GM18505 (cell line): Measurements from ENCODE around the gene C10orf67.
"Not testable (repeated sequence)": the region's sequence is repeated elsewhere in the genome, so short reads cannot be mapped to it uniquely, and the experiment has no call there.

Experiments
- ATAC-seq: cut with Tn5 transposase; IDR thresholded peaks from one replicate; pipeline ENCODE4 v1.9.1; 2021; ENCODE audit not compliant: unreplicated experiment
- POLR2A ChIP-seq: IDR thresholded peaks from 4 replicates; pipeline ENCODE4 v1.6.1; 2011; ENCODE audit warnings: borderline replicate concordance; ENCODE audit not compliant: insufficient read depth, insufficient read length; ENCODE audit errors: extremely low read depth

C10orf67 gene

DNA sequence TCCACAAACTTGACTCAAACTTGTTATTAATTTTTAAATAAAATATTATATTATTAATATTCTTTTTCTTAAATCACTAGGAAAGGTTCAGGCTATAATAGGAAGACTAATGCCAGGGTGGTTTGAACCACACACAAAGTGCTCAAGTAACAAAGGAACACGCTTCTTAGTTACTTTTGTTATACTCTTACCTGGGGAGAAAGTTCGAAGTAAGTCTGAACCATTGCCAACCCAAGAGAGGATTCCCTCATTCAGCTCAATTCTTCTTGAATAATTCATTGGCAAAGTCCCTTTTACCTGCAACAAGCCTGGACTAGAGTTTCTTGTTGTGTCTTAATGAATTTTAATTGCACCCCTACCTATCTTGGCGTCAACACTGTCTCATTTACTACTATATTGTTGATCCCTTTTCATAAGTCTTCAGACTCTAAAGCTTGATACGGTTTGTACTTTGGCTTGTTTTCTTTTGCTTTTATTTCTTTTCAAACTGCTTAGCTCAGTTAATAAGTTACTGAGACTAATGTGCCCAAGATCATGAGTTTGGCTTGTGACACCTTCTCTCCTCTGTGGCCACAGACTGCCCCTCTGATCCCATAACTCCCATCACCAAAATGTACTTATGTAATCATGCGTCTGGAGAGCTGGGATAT, 10.2 kb upstream of the C10orf67 start:
- no peak for ATAC-seq
- TF ChIP-seq POLR2A: no peak

DNA sequence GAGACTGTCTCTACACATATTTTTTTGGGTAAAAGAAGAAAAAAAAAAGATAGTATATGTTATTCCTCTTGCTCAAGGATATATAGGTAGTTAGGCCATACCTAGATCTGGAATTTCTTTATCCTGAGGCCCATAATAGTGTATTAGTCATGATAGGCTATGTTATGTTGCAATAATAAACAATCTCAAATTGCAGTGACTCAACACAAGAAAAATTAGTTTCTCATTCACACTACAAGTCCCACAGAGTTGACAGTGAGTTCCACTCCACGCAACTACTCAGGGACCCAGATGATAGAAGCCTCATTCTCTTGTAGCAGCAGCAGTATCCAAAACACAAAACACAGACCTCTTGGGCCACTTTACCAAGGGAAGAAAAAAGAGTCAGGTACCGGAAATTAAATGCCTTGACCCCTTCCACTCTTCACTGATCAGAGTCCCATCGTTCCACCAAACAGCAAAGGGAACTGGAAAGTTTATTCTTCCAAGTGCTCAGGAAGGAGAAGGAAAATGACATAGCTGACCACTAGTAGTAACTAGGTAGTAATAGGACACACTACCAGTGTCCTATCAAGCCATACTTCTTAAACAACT, 7.4 kb upstream of the C10orf67 start:
- ATAC-seq: no peak
- no peak for TF ChIP-seq POLR2A

DNA sequence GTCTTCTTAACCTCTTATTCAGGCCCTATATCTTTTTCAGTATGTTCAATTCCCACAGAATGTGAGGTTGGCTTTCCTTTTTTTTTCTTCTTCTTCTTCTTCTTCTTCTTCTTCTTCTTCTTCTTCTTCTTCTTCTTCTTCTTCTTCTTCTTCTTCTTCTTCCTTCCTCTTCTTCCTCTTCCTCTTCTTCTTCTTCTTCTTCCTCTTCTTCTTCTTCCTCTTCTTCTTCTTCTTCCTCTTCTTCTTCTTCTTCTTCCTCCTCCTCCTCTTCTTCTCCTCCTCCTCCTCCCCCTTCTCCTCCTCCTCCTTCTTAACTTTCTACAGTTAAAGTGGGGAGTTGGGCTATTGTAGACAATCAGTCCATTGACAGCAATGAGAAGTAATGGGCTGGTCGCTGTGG, 6.1 kb upstream of the C10orf67 start:
- not testable (repeated sequence) for ATAC-seq

DNA sequence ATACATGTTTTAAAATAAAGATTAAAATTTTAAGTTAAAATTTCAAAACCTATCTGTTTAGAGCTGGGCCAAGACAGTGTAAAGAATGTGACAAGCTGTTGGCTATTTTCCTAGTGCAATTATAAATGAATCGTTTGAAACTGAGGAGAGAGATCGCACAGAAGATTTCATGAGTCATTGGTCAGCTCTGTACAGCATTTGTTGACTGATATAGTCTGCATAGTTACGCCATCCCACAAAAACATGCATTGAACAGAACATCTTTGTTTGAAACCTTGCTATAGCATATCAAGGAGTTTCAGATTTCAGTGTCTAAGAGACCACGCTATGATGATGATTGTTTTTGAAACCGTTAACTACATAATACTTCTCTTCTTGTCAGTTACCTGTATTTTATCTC, 1.3 kb upstream of the C10orf67 start:
- no peak for TF ChIP-seq POLR2A
- ATAC-seq: no peak

DNA sequence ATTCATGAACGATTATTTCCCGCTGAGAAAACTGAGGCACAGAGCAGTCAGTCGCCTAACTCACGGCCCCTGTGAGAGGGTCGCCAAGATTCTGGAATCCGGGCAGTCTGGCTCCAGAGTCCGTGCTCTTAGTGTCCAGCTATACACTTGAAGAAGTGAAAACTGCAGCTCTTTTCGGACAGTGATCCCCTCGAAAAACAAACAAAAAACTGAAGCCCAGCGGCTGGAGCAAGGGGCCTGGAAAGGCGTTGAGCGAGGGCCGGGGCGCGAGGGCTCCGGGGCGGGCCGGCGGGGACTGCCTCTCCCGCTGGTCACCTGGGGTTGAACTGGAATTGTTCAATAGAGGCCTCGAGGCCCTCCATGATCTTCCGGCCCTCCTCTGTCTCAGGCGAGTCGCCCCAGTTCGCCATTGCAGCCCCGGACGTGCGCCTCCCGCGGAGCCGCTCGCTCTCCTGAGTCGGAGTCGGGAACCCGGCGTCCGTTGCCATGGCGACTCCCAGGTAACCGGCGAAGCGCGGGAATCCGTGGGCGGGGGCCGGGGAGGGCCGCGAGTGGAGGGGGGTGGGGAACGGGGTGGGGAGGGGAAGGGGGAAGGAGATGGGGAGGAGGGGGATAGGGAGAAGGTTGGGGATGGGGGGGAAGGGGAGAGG, 881 bp downstream of the C10orf67 start:
- ATAC-seq: no peak
- no peak for TF ChIP-seq POLR2A

DNA sequence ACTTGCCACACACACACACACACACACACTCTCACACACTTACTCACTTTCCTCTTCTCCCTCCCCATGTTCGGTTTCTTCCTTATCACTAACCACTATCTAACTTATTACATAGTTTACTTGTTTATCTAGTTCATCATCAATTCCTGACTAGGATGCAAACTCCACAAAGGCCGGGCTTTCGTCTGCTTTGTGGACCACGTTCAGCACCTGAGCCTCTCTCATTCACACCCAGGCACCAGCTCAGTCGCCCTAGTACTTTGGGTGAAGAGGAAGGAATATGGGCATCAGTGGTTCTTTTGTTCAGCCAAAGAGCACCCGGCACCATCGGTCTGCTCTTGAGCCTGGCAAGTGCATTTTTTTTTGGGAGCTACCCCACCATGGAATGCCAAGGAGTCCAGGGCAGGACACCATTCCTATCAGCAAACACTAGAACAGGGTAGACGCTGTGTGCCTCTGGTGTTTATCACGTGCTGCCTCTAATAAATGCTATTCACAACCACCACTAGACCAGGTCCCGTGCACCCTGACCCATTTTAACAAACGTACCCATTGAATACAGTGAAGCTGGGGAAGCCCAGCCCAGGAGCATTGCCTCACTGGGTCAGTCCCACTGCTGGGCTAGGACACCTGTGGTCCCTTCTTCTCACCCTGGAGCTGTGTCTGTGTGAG, 2.2 kb downstream of the C10orf67 start:
- TF ChIP-seq POLR2A: no peak
- no peak for ATAC-seq

DNA sequence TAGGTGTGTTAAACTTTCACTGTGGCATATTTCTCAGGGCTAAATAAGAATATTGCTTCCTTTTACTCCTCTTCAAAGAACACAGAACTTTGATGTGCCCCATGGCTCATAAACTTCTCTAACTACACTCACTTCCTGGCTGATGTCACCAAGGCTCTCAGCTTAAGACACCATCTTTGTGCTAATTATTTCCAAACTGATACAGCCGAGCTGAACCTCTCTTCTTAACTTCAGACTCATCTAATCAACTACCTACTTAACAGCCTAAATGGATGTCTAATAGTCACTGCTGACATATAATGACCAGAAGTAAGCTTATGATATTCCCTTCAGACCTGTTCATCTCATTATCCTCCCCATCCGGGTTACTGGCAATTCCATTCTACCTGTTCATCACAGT, 3.6 kb downstream of the C10orf67 start:
- no peak for ATAC-seq
- TF ChIP-seq POLR2A: no peak

DNA sequence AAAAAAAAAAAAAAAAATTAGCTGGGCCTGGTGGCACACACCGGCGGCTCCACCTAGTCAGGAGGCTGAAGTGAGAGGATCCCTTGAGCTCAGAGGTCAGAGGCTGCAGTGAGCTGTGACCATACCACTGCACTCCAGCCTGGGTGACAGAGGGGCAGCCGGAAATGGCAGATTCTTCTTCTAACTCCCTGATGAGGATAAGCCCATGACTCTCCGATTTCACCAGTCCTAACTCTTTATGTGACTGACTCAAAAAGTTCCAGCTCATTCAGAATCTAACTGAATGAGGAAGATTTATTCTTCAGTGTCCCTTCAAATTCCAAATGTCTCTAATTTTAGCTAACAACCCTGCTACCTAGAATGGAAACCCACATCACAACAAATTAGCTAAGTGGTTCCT, 4.2 kb downstream of the C10orf67 start:
- no peak for ATAC-seq
- TF ChIP-seq POLR2A: no peak

DNA sequence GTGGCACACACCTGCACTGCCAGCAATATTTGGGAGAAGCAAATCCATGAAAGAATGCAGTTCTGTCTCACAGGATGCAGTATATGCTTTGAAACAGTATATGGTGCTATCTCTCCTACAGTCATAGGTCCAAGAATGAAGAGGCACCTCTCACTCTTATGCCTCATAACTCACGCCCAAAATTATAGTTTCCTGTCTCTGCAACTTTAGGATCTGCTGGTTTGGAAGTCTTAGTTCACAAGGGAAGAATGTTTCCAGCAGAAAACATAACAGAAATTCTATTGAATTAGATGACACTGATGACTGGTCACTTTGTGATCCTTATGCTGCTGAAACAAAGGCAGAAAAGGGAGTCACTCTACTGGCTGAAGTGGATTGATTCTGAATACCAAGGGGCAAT, 5.7 kb downstream of the C10orf67 start:
- TF ChIP-seq POLR2A: no peak
- no peak for ATAC-seq

DNA sequence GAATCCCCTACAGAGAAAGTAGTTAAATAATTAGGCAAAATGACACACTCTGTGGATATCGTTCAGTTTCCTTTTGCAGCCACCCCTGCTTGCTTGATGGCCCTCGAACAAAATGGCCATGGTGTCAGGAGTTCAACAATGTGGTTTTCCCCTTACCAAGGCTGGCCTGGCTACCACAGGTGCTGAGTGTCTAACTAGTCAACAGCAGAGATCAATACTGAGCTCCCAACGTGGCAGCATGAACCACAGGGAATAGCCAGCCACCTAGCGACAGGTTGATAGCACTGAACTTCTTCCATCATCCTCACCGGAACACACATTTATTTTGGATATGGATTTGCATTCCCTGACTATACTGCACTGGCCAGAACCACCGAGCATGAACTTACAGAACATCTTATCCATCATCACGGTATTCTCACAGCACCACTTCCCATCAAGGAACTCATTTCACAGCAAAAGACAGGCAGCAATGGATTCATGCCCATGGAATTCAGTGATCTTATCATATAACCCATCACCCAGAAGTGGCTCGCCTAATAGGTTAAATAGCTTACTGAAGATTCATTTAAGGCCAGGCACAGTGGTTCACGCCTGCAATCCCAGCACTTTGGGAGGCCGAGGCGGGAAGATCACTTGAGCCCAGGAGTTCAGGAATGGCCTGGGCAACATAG, 6.3 kb downstream of the C10orf67 start:
- no peak for ATAC-seq
- no peak for TF ChIP-seq POLR2A

DNA sequence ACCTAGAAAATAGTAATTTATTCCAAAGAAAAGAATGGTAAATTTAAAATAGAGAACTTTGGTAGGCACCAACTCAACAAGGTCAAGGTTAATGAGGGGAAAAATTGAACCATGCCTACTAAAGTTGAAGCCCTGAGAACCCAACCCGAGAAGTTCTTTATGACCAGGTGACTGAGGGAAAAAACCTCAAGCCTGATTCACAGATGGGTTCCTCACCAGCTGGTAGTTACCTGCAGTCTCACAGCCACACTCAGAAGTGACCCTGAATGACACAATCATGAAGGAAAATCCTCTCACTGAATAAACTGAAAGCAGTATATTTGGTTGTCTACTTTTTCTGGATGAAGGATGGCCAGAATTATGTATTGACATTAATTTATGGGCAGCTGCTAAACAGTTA, 7.0 kb downstream of the C10orf67 start:
- no peak for ATAC-seq
- no peak for TF ChIP-seq POLR2A

DNA sequence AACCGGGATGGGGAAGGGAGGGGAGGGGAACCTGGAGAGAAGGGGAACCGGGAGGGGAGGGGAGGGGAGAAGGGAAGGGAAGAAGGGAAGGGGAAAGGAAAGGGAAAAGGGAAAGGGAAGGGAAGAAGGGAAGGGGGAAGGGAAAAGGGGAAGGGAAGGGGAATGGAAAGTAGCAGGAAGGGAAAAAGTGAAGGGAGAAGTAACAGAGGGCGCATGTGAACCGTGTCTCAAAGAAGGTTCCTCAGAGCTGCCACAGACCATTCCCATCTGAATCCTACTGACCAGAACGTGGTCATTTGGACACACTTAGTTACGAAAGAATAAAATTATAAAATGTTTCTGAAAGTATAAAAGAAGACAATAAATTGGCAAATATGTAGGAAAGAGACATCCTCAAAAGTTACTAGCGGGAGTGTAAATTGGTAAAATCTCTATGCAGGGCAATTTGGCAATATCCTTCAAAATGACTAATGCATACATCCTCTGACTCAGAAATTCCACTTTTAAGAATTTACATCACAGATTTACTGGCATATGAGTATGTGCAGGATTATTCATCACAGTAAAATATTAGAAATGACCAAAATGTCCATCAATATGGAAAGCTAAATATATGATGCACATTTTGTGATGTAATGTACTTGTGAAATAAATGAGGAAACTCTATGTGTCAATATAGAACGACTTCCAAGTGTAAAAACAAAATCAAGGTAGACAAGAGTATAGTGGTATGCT, 12.9 kb downstream of the C10orf67 start:
- no peak for TF ChIP-seq POLR2A
- no peak for ATAC-seq

DNA sequence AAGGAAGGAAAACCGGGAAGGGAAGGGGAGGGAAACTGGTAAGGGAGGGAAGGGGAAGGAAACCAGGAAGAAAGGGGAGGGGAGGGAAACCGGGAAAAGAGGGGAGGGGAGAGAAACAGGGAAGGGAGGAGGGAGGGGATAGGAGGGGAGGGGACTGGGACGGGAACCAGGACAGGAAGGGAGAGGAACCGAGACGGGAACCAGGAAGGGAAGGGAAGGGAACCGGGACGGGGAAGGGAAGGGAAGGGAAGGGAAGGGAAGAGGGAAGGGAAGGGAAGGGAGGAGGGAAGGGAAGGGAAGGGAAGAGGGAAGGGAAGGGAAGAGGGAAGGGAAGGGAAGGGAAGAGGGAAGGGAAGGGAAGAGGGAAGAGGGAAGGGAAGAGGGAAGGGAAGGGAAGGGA, 13.6 kb downstream of the C10orf67 start:
- TF ChIP-seq POLR2A: no peak
- no peak for ATAC-seq
